ENCODE measurements around the gene SAP130. TPM values are rescaled to one million over a fixed set of nuclear protein-coding genes. Genes with fewer than 3 reads are reported as not detected.

Gene SAP130
- total and polyA plus RNA-seq, 2 of the 8 experiments (the other 6 are each of a cell fraction or from before 2014, with no cell fraction given) = 51.4 to 54.3 TPM

DNA sequence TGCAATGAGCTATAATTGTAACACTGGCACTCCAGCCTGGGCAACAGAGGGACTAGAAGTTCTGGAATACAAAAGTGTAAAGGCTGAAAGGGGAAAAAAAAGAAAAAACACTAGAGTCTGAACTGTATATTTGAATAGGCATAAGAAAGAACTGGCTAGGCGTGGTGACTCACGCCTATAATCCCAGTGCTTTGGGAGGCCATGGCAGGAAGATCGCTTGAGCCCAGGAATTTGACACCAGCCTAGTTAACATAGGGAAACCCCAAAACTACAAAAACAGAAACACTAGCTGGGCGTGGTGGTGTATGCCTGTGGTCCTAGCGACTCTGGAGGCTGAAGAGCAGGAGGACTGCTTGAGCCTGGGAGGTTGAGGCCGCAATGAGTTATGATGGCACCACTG, 70.6 kb downstream of the SAP130 start (continued):
- TF ChIP-seq CHD7 (IDR thresholded peaks at IDR 0.05; ENCODE audit: insufficient replicate concordance, low read length) (no peak), EGR1 (IDR thresholded peaks at IDR 0.05; ENCODE audit: borderline replicate concordance, low read depth, low read length) (no peak), KDM1A (IDR thresholded peaks at IDR 0.05; ENCODE audit: borderline replicate concordance, low read length) (no peak), CHD2 (IDR thresholded peaks at IDR 0.05; ENCODE audit: low read length) (no peak), ATF3 (IDR thresholded peaks at IDR 0.05; ENCODE audit: insufficient read depth, low read depth, low read length) (no peak), TAF1 (IDR thresholded peaks at IDR 0.05; ENCODE audit: low read depth, low read length) (no peak)

All from H1 (cell line).